ENCODE measurements around the gene RAD54L2. TPM values are rescaled to one million over a fixed set of nuclear protein-coding genes. Genes with fewer than 3 reads are reported as not detected.

RAD54L2 gene
- total RNA-seq, 1 experiment from 2014 or later, result 5.8 TPM

Other genes starting within 250 kb of the RAD54L2 start
- gene MANF, start 153.4 kb upstream of the RAD54L2 start, total RNA-seq (2014; rRNA removed; shearing (Covaris generic); ENCODE audit: low replicate concordance), result 103 and 108 TPM in 2 replicates
- gene RBM15B, start 147.4 kb upstream of the RAD54L2 start, total RNA-seq (2014; rRNA removed; shearing (Covaris generic); ENCODE audit: low replicate concordance), result 31.5 and 35.6 TPM in 2 replicates
- gene DCAF1, start 38.7 kb upstream of the RAD54L2 start, total RNA-seq (2014; rRNA removed; shearing (Covaris generic); ENCODE audit: low replicate concordance), result 3.0 and 6.6 TPM in 2 replicates
- 97.6 and 97.7 TPM in 2 replicates for gene TEX264, start 132.5 kb downstream of the RAD54L2 start, total RNA-seq (2014; rRNA removed; shearing (Covaris generic); ENCODE audit: low replicate concordance)
- gene GRM2, start 168.3 kb downstream of the RAD54L2 start, total RNA-seq (2014; rRNA removed; shearing (Covaris generic); ENCODE audit: low replicate concordance), result not detected in 2 replicates
- gene IQCF6, start 240.5 kb downstream of the RAD54L2 start, total RNA-seq (2014; rRNA removed; shearing (Covaris generic); ENCODE audit: low replicate concordance), result not detected in 2 replicates